Thyroid gland (tissue), 4 donors: ENCODE results near the gene SGSM2.

Experiments
- POLR2A ChIP-seq, 2 donors: fragments of 450-650 bp; IDR thresholded peaks; one replicate each; pipeline ENCODE4 v1.6.1; 2017; ENCODE audit warnings: antibody characterized with exemption in 2 of 2, mild to moderate bottlenecking in 2 of 2, moderate library complexity in 1 of 2
- TF ChIP-seq, protein P1 (sequence below), 6 experiments: fragments of 200-600 bp in 3 of 6; fragments of 450-650 bp in 3 of 6; sonication (generic) in 3 of 6; IDR thresholded peaks; one replicate each; pipeline ENCODE4 v1.5.1; 2016 to 2019; ENCODE audit warnings: antibody characterized with exemption in 6 of 6, mild to moderate bottlenecking in 2 of 6, inconsistent platforms in 1 of 6, moderate library complexity in 1 of 6

GRCh38 chr17:2365132-2365531 is 27.8 kb downstream of the SGSM2 start:
- TF ChIP-seq, protein P1, sequence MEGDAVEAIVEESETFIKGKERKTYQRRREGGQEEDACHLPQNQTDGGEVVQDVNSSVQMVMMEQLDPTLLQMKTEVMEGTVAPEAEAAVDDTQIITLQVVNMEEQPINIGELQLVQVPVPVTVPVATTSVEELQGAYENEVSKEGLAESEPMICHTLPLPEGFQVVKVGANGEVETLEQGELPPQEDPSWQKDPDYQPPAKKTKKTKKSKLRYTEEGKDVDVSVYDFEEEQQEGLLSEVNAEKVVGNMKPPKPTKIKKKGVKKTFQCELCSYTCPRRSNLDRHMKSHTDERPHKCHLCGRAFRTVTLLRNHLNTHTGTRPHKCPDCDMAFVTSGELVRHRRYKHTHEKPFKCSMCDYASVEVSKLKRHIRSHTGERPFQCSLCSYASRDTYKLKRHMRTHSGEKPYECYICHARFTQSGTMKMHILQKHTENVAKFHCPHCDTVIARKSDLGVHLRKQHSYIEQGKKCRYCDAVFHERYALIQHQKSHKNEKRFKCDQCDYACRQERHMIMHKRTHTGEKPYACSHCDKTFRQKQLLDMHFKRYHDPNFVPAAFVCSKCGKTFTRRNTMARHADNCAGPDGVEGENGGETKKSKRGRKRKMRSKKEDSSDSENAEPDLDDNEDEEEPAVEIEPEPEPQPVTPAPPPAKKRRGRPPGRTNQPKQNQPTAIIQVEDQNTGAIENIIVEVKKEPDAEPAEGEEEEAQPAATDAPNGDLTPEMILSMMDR (IDR thresholded peaks at IDR 0.05), result no peak
- TF ChIP-seq POLR2A (IDR thresholded peaks at IDR 0.05), result no peak
